ENCODE measurements around the gene ATXN1L.

DNA sequence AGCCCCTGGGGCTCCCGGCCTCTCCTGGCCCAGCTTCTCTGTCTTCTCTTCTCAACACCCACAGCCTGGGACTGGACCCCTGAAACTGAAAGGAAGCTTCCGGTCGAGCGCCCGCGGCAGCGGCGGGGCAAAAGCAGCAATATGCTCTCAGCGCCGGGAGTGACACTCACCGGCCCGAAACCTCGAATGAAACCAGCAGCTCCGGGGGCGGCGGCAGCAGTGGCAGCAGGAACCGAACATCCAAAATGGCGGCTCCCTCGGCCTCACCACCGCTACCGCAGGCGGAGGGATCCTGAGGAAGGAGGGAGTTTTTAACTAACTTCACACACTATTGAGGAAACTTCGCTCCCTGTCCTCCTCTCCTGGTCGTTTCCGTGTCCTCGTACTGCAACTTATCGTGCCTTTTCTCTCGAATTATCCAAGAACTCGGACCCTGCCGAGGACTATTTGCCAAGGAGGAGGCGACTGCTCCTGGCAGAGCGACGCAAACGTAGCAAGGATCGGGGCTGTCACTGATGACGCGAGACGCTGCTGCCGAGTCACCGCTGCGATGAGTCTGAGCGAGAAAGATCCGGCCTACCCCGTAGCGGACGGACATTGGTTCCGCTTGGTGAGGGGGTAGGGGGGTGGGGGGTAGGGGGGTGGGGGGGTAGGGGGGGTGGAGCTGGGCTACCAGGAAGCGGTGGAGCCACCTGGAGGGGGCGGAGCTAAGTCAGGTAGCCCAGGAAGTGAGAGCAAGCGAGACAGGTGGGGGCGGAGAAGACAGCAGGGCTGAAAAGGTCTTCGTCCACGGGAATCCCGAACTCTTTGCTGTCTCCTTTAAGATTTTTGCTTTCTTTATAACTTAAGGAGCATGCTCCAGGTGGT lies 37.0 kb upstream of the ATXN1L start, which contains the start of gene AP1G1:
- TF ChIP-seq CTCF (conservative IDR thresholded peaks at IDR 0.05; ENCODE audit: low read length) (no peak), EZH2phosphoT487 (IDR thresholded peaks at IDR 0.05; ENCODE audit: borderline replicate concordance) (no peak)
